Hepatocyte (in vitro differentiated cells): ENCODE data around the gene RGS13. TPM values are rescaled to one million over a fixed set of nuclear protein-coding genes. Genes with fewer than 3 reads are reported as not detected.

Source experiments
- DNase-seq: peaks from one replicate; pipeline ENCODE4 v3.0.0-alpha.2; 2016; ENCODE audit warnings: low spot score
- H2AFZ ChIP-seq: fragments of 200-600 bp; sonication (generic); 2 replicates; pipeline ENCODE4 v1.6.0; 2016; ENCODE audit warnings: antibody characterized with exemption, mild to moderate bottlenecking
- H3K27ac ChIP-seq: fragments of 200-600 bp; sonication (generic); 2 replicates; pipeline ENCODE4 v1.5.1; 2016; ENCODE audit warnings: mild to moderate bottlenecking
- H3K27me3 ChIP-seq: fragments of 200-600 bp; sonication (generic); 2 replicates; pipeline ENCODE4 v1.6.1; 2016
- H3K36me3 ChIP-seq: fragments of 200-600 bp; sonication (generic); replicated peaks from 2 replicates; pipeline ENCODE4 v1.5.1; 2016; ENCODE audit warnings: low read depth; ENCODE audit not compliant: insufficient read depth
- H3K4me1 ChIP-seq: fragments of 200-600 bp; sonication (generic); 2 replicates; pipeline ENCODE4 v1.5.1; 2016; ENCODE audit warnings: mild to moderate bottlenecking, moderate library complexity; ENCODE audit not compliant: insufficient read depth
- H3K4me2 ChIP-seq: fragments of 200-600 bp; sonication (generic); 2 replicates; pipeline ENCODE4 v1.6.0; 2016
- H3K4me3 ChIP-seq: fragments of 200-600 bp; sonication (generic); 2 replicates; pipeline ENCODE4 v1.5.1; 2016; ENCODE audit warnings: mild to moderate bottlenecking
- H3K79me2 ChIP-seq: fragments of 200-600 bp; sonication (generic); 2 replicates; pipeline ENCODE4 v1.6.0; 2017; ENCODE audit warnings: mild to moderate bottlenecking
- H3K9me2 ChIP-seq: fragments of 200-600 bp; sonication (generic); replicated peaks from 2 replicates; pipeline ENCODE4 v1.6.0; 2017; ENCODE audit warnings: mild to moderate bottlenecking; ENCODE audit not compliant: insufficient read depth
- H3K9me3 ChIP-seq: fragments of 200-600 bp; sonication (generic); 2 replicates; pipeline ENCODE4 v1.5.1; 2016; ENCODE audit warnings: low read depth, mild to moderate bottlenecking
- H4K20me1 ChIP-seq: fragments of 200-600 bp; sonication (generic); 2 replicates; pipeline ENCODE4 v1.6.0; 2016; ENCODE audit warnings: mild to moderate bottlenecking; ENCODE audit not compliant: insufficient read depth, poor library complexity, severe bottlenecking
- CTCF ChIP-seq: fragments of 200-600 bp; sonication (generic); IDR thresholded peaks from 2 replicates; pipeline ENCODE4 v1.5.1; 2016; ENCODE audit warnings: antibody characterized with exemption, mild to moderate bottlenecking; ENCODE audit not compliant: poor library complexity
- EZH2 ChIP-seq: fragments of 200-600 bp; sonication (generic); IDR thresholded peaks from 2 replicates; pipeline ENCODE4 v1.6.1; 2016; ENCODE audit warnings: antibody characterized with exemption, mild to moderate bottlenecking, borderline replicate concordance
- EZH2phosphoT487 ChIP-seq: fragments of 200-600 bp; sonication (generic); IDR thresholded peaks from one replicate; pipeline ENCODE4 v1.6.1; 2018; ENCODE audit warnings: antibody characterized with exemption, mild to moderate bottlenecking, low read depth, moderate library complexity; ENCODE audit not compliant: unreplicated experiment, severe bottlenecking
- WGBS: methylation state at CpG from one replicate; pipeline ENCODE4 v1.1.6; 2016; ENCODE audit warnings: low lambda C conversion rate; ENCODE audit errors: missing lambda C conversion rate; 5-methylcytosine and 5-hydroxymethylcytosine counted together
- polyA plus RNA-seq: library from polyadenylated mRNA; unstranded; fragments of >200 nt; fragmentation: Nextera tagmentation; extraction: Ambion mirVana; gene quantifications from 2 replicates; pipeline ENCODE4 v1.2.1, GENCODE V29; 2016
- total RNA-seq: library from RNA; depleted of rRNA; stranded (reverse); fragments of >200 nt; gene quantifications from 2 replicates; pipeline ENCODE4 v1.2.3, GENCODE V29; 2014

The RGS13 gene
- total and polyA plus RNA-seq, 2 experiments from 2014 or later, result 1.1 to 3.3 TPM

DNA sequence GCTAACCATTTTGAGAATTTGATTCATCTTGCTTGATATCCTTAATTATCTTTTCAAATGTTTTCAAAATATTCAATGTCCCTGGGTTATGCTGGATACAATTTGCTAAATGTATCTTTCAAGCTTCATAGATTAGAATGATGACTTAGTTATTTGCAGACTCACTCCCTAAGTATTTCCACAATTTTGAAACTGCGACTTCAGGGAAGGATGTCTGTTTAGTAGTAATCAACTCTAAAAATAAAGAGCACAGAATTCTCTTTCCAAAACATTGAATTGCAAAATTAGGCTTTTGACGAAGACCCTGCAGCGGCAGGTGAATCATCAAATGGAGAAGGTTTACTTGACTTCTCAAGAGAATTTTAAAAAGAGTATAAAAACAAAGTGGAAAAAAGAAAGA is 46.1 kb upstream of the RGS13 start:
- H3K27me3 ChIP-seq, result no peaks in the 10 kb centered on the region
- no peak overlapping the region for H3K4me2 ChIP-seq
- no peaks in the 10 kb centered on the region for H3K9me3 ChIP-seq
- WGBS, result 93% methylated on average over 3 of the region's 3 CpGs
- no peaks in the 10 kb centered on the region for H3K9me2 ChIP-seq
- peaks cover 7% of the 10 kb centered on the region for H3K4me1 ChIP-seq
- no peak for DNase-seq
- no peak overlapping the region for H2AFZ ChIP-seq
- TF ChIP-seq CTCF (no peak), EZH2 (no peak), EZH2phosphoT487 (no peak)
- no peak overlapping the region for H3K27ac ChIP-seq
- no peaks in the 10 kb centered on the region for H4K20me1 ChIP-seq
- H3K4me3 ChIP-seq, result no peak overlapping the region
- H3K36me3 ChIP-seq, result no peaks in the 10 kb centered on the region
- no peaks in the 10 kb centered on the region for H3K79me2 ChIP-seq

GRCh38 chr1:192592517-192592916 is 43.4 kb upstream of the RGS13 start:
- H3K4me3 ChIP-seq, result no peak overlapping the region
- DNase-seq, result no peak
- H3K4me1 ChIP-seq, result peaks cover 7% of the 10 kb centered on the region
- H3K27ac ChIP-seq, result no peak overlapping the region
- no peak for TF ChIP-seq CTCF
- no peak for TF ChIP-seq EZH2
- TF ChIP-seq EZH2phosphoT487, result no peak
- H4K20me1 ChIP-seq, result no peaks in the 10 kb centered on the region
- H3K36me3 ChIP-seq, result no peaks in the 10 kb centered on the region
- no peak overlapping the region for H2AFZ ChIP-seq
- 86% methylated on average over 4 of the region's 4 CpGs for WGBS
- no peaks in the 10 kb centered on the region for H3K27me3 ChIP-seq
- H3K79me2 ChIP-seq, result no peaks in the 10 kb centered on the region
- no peak overlapping the region for H3K4me2 ChIP-seq
- H3K9me3 ChIP-seq, result no peaks in the 10 kb centered on the region
- no peaks in the 10 kb centered on the region for H3K9me2 ChIP-seq

DNA sequence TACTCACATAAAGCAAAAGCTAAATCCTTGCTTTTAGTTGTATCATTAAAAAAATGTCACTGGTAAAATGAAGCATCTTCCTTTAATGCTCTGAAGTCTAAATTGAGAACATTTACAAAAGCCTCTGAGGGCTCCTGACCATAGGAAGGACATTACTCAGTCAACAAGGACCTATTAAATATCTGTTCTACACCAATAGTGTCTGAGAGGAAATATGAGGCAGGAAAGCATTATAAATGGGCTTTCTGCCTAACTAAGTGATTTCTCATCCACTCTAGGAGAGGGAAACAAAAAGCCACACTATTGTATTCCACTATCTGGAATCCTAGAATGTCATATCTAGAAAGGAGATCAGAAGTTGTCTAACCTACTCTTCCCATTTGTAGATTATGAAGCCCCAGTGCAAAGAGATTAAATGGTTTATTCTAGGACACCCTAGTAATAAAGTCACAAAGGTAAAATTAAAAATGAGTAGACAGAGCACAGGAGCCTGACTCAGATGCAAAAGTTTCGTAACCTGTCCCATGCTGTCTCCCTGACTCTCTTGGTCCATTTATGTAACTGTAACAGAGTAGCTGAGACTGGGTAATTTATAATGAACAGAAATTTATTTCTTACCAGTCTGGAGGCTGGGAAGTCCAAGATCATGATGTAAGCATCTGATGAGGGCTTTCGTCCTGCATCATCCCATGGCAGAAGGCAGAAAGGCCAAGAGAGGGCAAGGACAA is 42.8 kb upstream of the RGS13 start:
- Histone ChIP-seq H3K4me2 (no peak overlapping the region), H2AFZ (no peak overlapping the region), H3K4me3 (no peak overlapping the region), H3K27ac (no peak overlapping the region), H3K9me3 (no peaks in the 10 kb centered on the region), H3K4me1 (peaks cover 5% of the 10 kb centered on the region), H3K36me3 (no peaks in the 10 kb centered on the region), H3K79me2 (no peaks in the 10 kb centered on the region), H3K27me3 (no peaks in the 10 kb centered on the region), H4K20me1 (no peaks in the 10 kb centered on the region), H3K9me2 (no peaks in the 10 kb centered on the region)
- TF ChIP-seq CTCF (no peak), EZH2phosphoT487 (no peak), EZH2 (no peak)
- no peak for DNase-seq
- 100% methylated on average over 2 of the region's 2 CpGs for WGBS
